Neural cell (in vitro differentiated cells): ENCODE measurements around the gene NPLOC4.

ENCODE experiments used
- EP300 ChIP-seq: fragments of 450-650 bp; conservative IDR thresholded peaks from 2 replicates; pipeline ENCODE4 v1.6.1; 2014; ENCODE audit warnings: antibody characterized with exemption, mild to moderate bottlenecking, moderate library complexity; ENCODE audit not compliant: poor library complexity, severe bottlenecking
- EZH2 ChIP-seq: fragments of 200-600, 300-800 bp; shearing (Covaris generic), sonication (generic); IDR thresholded peaks from 2 replicates; pipeline ENCODE4 v1.6.1; 2014; ENCODE audit warnings: antibody characterized with exemption, low read length, borderline replicate concordance, mild to moderate bottlenecking; ENCODE audit not compliant: insufficient read depth, poor library complexity, severe bottlenecking
- MXI1 ChIP-seq: fragments of 450-650 bp; conservative IDR thresholded peaks from 2 replicates; pipeline ENCODE4 v1.6.1; 2014; ENCODE audit warnings: antibody characterized with exemption, mild to moderate bottlenecking; ENCODE audit not compliant: poor library complexity, severe bottlenecking
- POLR2AphosphoS5 ChIP-seq: IDR thresholded peaks from 2 replicates; pipeline ENCODE4 v1.6.1; 2012
- RAD21 ChIP-seq: fragments of 450-650 bp; conservative IDR thresholded peaks from 2 replicates; pipeline ENCODE4 v1.6.1; 2014; ENCODE audit warnings: antibody characterized with exemption, mild to moderate bottlenecking, moderate library complexity
- SMC3 ChIP-seq: fragments of 450-650 bp; conservative IDR thresholded peaks from 2 replicates; pipeline ENCODE4 v1.6.1; 2014; ENCODE audit warnings: antibody characterized with exemption, mild to moderate bottlenecking, moderate library complexity; ENCODE audit not compliant: poor library complexity
- TAF1 ChIP-seq: IDR thresholded peaks from 2 replicates; pipeline ENCODE4 v1.6.1; 2012; ENCODE audit warnings: low read depth
- TF ChIP-seq, protein P1 (sequence below): fragments of 450-650 bp; IDR thresholded peaks from 2 replicates; pipeline ENCODE4 v1.5.1; 2014; ENCODE audit warnings: antibody characterized with exemption, mild to moderate bottlenecking, moderate library complexity; ENCODE audit not compliant: poor library complexity, severe bottlenecking
- TF ChIP-seq, protein P2 (sequence below): IDR thresholded peaks from 2 replicates; pipeline ENCODE4 v1.6.1; 2012; ENCODE audit warnings: borderline replicate concordance

DNA sequence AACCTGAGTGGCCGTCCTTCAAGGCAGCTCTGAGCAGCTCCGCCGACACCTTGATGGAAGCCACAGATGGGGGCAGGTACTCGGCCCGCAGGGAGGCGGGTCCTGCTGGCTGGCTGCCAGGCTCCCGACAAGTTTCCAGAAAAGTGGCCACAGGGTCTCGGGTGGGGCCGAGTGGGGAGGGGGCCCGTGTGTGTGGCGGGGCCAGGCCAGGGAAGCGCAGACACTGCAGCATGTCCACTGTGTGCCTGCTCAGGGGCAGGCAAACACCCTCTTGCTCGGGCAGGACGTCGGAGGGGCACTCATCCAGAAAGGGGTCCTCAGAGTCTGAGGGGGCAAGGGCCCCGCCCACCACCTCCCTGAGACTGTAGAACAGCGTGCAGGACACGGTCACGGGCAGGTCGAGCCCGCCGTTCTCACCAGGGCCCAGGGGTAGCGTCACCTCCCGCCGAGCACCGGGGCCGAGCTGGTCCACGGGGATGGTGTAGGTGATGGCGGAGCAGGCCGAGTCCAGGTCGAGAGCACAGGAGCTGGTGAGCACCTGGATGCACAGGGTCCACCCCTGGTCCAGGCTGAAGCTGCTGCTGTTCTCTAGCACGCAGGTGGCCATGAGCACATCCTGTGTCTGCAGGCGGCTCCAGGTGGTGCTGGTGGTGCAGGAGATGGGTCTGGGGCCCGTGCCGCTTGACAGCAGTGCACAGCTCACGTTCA lies 89.9 kb downstream of the NPLOC4 start:
- TF ChIP-seq, protein P1, sequence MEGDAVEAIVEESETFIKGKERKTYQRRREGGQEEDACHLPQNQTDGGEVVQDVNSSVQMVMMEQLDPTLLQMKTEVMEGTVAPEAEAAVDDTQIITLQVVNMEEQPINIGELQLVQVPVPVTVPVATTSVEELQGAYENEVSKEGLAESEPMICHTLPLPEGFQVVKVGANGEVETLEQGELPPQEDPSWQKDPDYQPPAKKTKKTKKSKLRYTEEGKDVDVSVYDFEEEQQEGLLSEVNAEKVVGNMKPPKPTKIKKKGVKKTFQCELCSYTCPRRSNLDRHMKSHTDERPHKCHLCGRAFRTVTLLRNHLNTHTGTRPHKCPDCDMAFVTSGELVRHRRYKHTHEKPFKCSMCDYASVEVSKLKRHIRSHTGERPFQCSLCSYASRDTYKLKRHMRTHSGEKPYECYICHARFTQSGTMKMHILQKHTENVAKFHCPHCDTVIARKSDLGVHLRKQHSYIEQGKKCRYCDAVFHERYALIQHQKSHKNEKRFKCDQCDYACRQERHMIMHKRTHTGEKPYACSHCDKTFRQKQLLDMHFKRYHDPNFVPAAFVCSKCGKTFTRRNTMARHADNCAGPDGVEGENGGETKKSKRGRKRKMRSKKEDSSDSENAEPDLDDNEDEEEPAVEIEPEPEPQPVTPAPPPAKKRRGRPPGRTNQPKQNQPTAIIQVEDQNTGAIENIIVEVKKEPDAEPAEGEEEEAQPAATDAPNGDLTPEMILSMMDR: no peak
- TF ChIP-seq EP300 (no peak), EZH2 (no peak), POLR2AphosphoS5 (no peak), TAF1 (no peak), SMC3 (no peak), RAD21 (no peak), MXI1 (no peak)
- TF ChIP-seq, protein P2, sequence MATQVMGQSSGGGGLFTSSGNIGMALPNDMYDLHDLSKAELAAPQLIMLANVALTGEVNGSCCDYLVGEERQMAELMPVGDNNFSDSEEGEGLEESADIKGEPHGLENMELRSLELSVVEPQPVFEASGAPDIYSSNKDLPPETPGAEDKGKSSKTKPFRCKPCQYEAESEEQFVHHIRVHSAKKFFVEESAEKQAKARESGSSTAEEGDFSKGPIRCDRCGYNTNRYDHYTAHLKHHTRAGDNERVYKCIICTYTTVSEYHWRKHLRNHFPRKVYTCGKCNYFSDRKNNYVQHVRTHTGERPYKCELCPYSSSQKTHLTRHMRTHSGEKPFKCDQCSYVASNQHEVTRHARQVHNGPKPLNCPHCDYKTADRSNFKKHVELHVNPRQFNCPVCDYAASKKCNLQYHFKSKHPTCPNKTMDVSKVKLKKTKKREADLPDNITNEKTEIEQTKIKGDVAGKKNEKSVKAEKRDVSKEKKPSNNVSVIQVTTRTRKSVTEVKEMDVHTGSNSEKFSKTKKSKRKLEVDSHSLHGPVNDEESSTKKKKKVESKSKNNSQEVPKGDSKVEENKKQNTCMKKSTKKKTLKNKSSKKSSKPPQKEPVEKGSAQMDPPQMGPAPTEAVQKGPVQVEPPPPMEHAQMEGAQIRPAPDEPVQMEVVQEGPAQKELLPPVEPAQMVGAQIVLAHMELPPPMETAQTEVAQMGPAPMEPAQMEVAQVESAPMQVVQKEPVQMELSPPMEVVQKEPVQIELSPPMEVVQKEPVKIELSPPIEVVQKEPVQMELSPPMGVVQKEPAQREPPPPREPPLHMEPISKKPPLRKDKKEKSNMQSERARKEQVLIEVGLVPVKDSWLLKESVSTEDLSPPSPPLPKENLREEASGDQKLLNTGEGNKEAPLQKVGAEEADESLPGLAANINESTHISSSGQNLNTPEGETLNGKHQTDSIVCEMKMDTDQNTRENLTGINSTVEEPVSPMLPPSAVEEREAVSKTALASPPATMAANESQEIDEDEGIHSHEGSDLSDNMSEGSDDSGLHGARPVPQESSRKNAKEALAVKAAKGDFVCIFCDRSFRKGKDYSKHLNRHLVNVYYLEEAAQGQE: no peak
